BJ (cell line): ENCODE results near the gene XRCC1. TPM values are rescaled to one million over a fixed set of nuclear protein-coding genes. Genes with fewer than 3 reads are reported as not detected.

Experiments used
- CTCF ChIA-PET: fragments of 350-600 bp; formaldehyde crosslinking; extraction: SDS; loops from one replicate; lab custom pipeline; 2021; ENCODE audit warnings: antibody characterized with exemption, inconsistent platforms; lab: Yijun Ruan, JAX
- POLR2A ChIA-PET: fragments of 300-600 bp; sonication (Branson Sonifier 250); formaldehyde crosslinking; extraction: SDS; loops from one replicate; lab custom pipeline; 2021; ENCODE audit warnings: antibody characterized with exemption; lab: Charles Lee
- DNase-seq: peaks from one replicate; pipeline ENCODE4 v3.0.0-alpha.2; 2011; ENCODE audit warnings: low read depth
- H3K27me3 ChIP-seq: 2 replicates; pipeline ENCODE4 v1.6.0; 2011; ENCODE audit warnings: low read length; ENCODE audit not compliant: control insufficient read depth, insufficient read depth
- H3K36me3 ChIP-seq: 2 replicates; pipeline ENCODE4 v1.5.1; 2011; ENCODE audit warnings: low read length; ENCODE audit not compliant: control insufficient read depth, insufficient read depth
- H3K4me3 ChIP-seq: 2 replicates; pipeline ENCODE4 v1.5.1; 2011; ENCODE audit warnings: low read depth, mild to moderate bottlenecking, control low read depth, low read length
- CTCF ChIP-seq: IDR thresholded peaks from 2 replicates; pipeline ENCODE4 v1.5.1; 2011; ENCODE audit warnings: low read depth, mild to moderate bottlenecking, control low read depth, inconsistent platforms, low read length, moderate library complexity; ENCODE audit not compliant: insufficient read depth
- polyA plus RNA-seq: library from polyadenylated mRNA; depleted of rRNA; stranded (reverse); fragments of >200 nt; gene quantifications from 2 replicates; pipeline ENCODE4 v1.2.3, GENCODE V29; 2011

Gene XRCC1
- polyA plus RNA-seq, 1 experiment = 30.8 TPM

- no peak for TF ChIP-seq CTCF
- no peak for DNase-seq
- Histone ChIP-seq H3K4me3 (no peak overlapping the region), H3K27me3 (no peaks in the 10 kb centered on the region), H3K36me3 (peaks cover 15% of the 10 kb centered on the region)
- POLR2A ChIA-PET = no interaction called here
- CTCF ChIA-PET = no interaction called here
Measured at GRCh38 chr19:43511324-43511723, 64.0 kb downstream of the XRCC1 start.

- DNase-seq = no peak
- TF ChIP-seq CTCF = no peak
- POLR2A ChIA-PET = interaction anchor here (0.6 kb wide), 1 partner anchor 34 kb away, joined by 3 read pairs; no protein-coding TSS in a partner anchor
- no peak overlapping the region for H3K4me3 ChIP-seq
- peaks cover 15% of the 10 kb centered on the region for H3K36me3 ChIP-seq
- no peaks in the 10 kb centered on the region for H3K27me3 ChIP-seq
- CTCF ChIA-PET = interaction anchor here (1.5 to 3.1 kb wide), 2 partner anchors 9 to 63 kb away, joined by 8 to 15 read pairs; no protein-coding TSS in a partner anchor
Measured at GRCh38 chr19:43510713-43511112, 64.6 kb downstream of the XRCC1 start.

- no peaks in the 10 kb centered on the region for H3K27me3 ChIP-seq
- CTCF ChIA-PET = interaction anchor here (0.7 to 3.1 kb wide), 4 partner anchors 12 to 620 kb away, joined by 3 to 15 read pairs (median 6); no protein-coding TSS in a partner anchor
- POLR2A ChIA-PET = no interaction called here
- H3K36me3 ChIP-seq = peaks cover 15% of the 10 kb centered on the region
- no peak for DNase-seq
- TF ChIP-seq CTCF = no peak
- no peak overlapping the region for H3K4me3 ChIP-seq
Measured at GRCh38 chr19:43507880-43508279, 67.4 kb downstream of the XRCC1 start.

- ChIA-PET CTCF (interaction anchor here (3.0 kb wide), 1 partner anchor 13 kb away, joined by 12 read pairs; no protein-coding TSS in a partner anchor), POLR2A (no interaction called here)
- no peak for DNase-seq
- no peak overlapping the region for H3K4me3 ChIP-seq
- no peak for TF ChIP-seq CTCF
- peaks cover 17% of the 10 kb centered on the region for H3K36me3 ChIP-seq
- H3K27me3 ChIP-seq = no peaks in the 10 kb centered on the region
Measured at GRCh38 chr19:43506629-43507028, 68.7 kb downstream of the XRCC1 start.

- H3K4me3 ChIP-seq = no peak overlapping the region
- peaks cover 19% of the 10 kb centered on the region for H3K36me3 ChIP-seq
- H3K27me3 ChIP-seq = no peaks in the 10 kb centered on the region
- DNase-seq = no peak
- TF ChIP-seq CTCF = no peak
- CTCF ChIA-PET = interaction anchor here (0.9 to 3.0 kb wide), 2 partner anchors 14 to 74 kb away, joined by 5 to 12 read pairs; no protein-coding TSS in a partner anchor
- POLR2A ChIA-PET = no interaction called here
Measured at GRCh38 chr19:43505941-43506340, 69.4 kb downstream of the XRCC1 start.
